CD4-positive, alpha-beta T cell (primary cell): ENCODE results near the gene PHF21B. TPM values are rescaled to one million over a fixed set of nuclear protein-coding genes. Genes with fewer than 3 reads are reported as not detected.
"Not testable (repeated sequence)": the region's sequence is repeated elsewhere in the genome, so short reads cannot be mapped to it uniquely, and the experiment has no call there.

Source experiments
- ATAC-seq: fragments of 200-7000 bp; cut with Tn5 transposase; one replicate; pipeline ENCODE4 v1.10.0; 2022; ENCODE audit warnings: mild to moderate bottlenecking; ENCODE audit not compliant: poor library complexity
- CTCF ChIA-PET: fragments of 350-600 bp; sonication (Branson Sonifier 250); formaldehyde crosslinking; loops from one replicate; lab custom pipeline; 2021; ENCODE audit warnings: antibody characterized with exemption, inconsistent platforms; lab: Charles Lee
- POLR2A ChIA-PET: fragments of 350-600 bp; sonication (Branson Sonifier 250); formaldehyde crosslinking; loops from one replicate; lab custom pipeline; 2021; ENCODE audit warnings: antibody characterized with exemption, inconsistent platforms; lab: Charles Lee
- DNase-seq, 14 experiments: peaks; one replicate each; pipeline ENCODE4 v3.0.0-alpha.2; 2013 to 2020; ENCODE audit warnings: mixed read lengths in 2 of 14
- H3K27ac ChIP-seq, 2 donors: one replicate each; pipeline versions ENCODE4 v1.5.1 to v1.7.0; 2013; ENCODE audit warnings: low read length in 2 of 2, low read depth in 1 of 2, mild to moderate bottlenecking in 1 of 2
- H3K27me3 ChIP-seq, 2 experiments: 1 replicate in 1 of 2; 2 replicates in 1 of 2; pipeline versions ENCODE4 v1.6.1 to v1.7.0; 2013; ENCODE audit warnings: low read length in 2 of 2, control low read depth in 1 of 2, mild to moderate bottlenecking in 1 of 2, moderate library complexity in 1 of 2; ENCODE audit not compliant: insufficient read depth in 2 of 2, control insufficient read depth in 1 of 2
- H3K36me3 ChIP-seq: one replicate; pipeline ENCODE4 v1.6.1; 2013; ENCODE audit warnings: low read length, control low read depth; ENCODE audit not compliant: insufficient read depth
- H3K4me1 ChIP-seq: one replicate; pipeline ENCODE4 v1.6.1; 2013; ENCODE audit warnings: low read length, control low read depth; ENCODE audit not compliant: insufficient read depth
- H3K4me3 ChIP-seq: one replicate; pipeline ENCODE4 v1.5.1; 2013; ENCODE audit warnings: mild to moderate bottlenecking, low read length, moderate library complexity
- H3K9me3 ChIP-seq, 2 experiments: 1 replicate in 1 of 2; 2 replicates in 1 of 2; pipeline versions ENCODE4 v1.6.1 to v1.7.0; 2013; ENCODE audit warnings: low read length in 2 of 2, mild to moderate bottlenecking in 2 of 2, control low read depth in 1 of 2, moderate library complexity in 1 of 2; ENCODE audit not compliant: control insufficient read depth in 1 of 2, insufficient read depth in 1 of 2
- H3K27ac Mint-ChIP-seq: one replicate; pipeline ENCODE4 v1.8.0; 2020; ENCODE audit warnings: mixed read lengths
- H3K27me3 Mint-ChIP-seq: one replicate; pipeline ENCODE4 v1.8.0; 2021; ENCODE audit warnings: mixed read lengths
- H3K36me3 Mint-ChIP-seq: one replicate; pipeline ENCODE4 v1.8.0; 2021; ENCODE audit warnings: low read depth, mixed read lengths
- H3K4me1 Mint-ChIP-seq: one replicate; pipeline ENCODE4 v1.8.0; 2021; ENCODE audit warnings: low read depth, mixed read lengths
- H3K4me3 Mint-ChIP-seq: one replicate; pipeline ENCODE4 v1.8.0; 2020; ENCODE audit warnings: mild to moderate bottlenecking, mixed read lengths
- H3K9me3 Mint-ChIP-seq: one replicate; pipeline ENCODE4 v1.8.0; 2020; ENCODE audit warnings: mixed read lengths
- CTCF ChIP-seq: fragments of 200-600 bp; IDR thresholded peaks from one replicate; pipeline ENCODE4 v1.8.0; 2022; ENCODE audit warnings: antibody characterized with exemption, mild to moderate bottlenecking
- intact Hi-C, 2 experiments: fragments of 100-400 bp; cut with DNase I in 1 of 2; cut with micrococcal nuclease in 1 of 2; formaldehyde crosslinking; loops; one replicate each; pipeline versions ENCODE4 v1.15.1 to v1.9.0; 2023 to 2025; cut with DNase I, micrococcal nuclease
- total RNA-seq, 174 experiments: library from RNA in 2 of 174; stranded (reverse) in 2 of 174; gene quantifications; one replicate each; pipeline ENCODE4 v1.2.3 and lab custom pipeline; 2021 to 2026

Gene PHF21B
- total RNA-seq, 2 experiments from 2014 or later: not detected

GRCh38 chr22:44859641-44860040, 150.2 kb downstream of the PHF21B start:
- Histone ChIP-seq H3K27ac (no peak overlapping the region), H3K36me3 (no peaks in the 10 kb centered on the region), H3K4me1 (no peaks in the 10 kb centered on the region), H3K9me3 (no peaks in the 10 kb centered on the region), H3K27me3 (no peaks in the 10 kb centered on the region), H3K4me3 (no peak overlapping the region)
- H3K4me1 Mint-ChIP-seq: no peaks in the 10 kb centered on the region
- ChIA-PET POLR2A (no interaction called here), CTCF (no interaction called here)
- no peak for DNase-seq
- no peak for ATAC-seq
- H3K36me3 Mint-ChIP-seq: no peaks in the 10 kb centered on the region
- intact Hi-C loops: no loop called here
- H3K27me3 Mint-ChIP-seq: peaks cover 3% of the 10 kb centered on the region
- no peak overlapping the region for H3K27ac Mint-ChIP-seq
- no peak for TF ChIP-seq CTCF
- no peak overlapping the region for H3K4me3 Mint-ChIP-seq
- H3K9me3 Mint-ChIP-seq: no peaks in the 10 kb centered on the region

GRCh38 chr22:44858819-44859218, 151.0 kb downstream of the PHF21B start:
- CTCF ChIA-PET: not testable (repeated sequence)

GRCh38 chr22:44855855-44856254, 153.9 kb downstream of the PHF21B start:
- intact Hi-C loops: no loop called here
- Mint-ChIP-seq H3K27ac (no peak overlapping the region), H3K36me3 (no peaks in the 10 kb centered on the region), H3K4me1 (no peaks in the 10 kb centered on the region), H3K4me3 (no peak overlapping the region), H3K27me3 (peaks cover 3% of the 10 kb centered on the region), H3K9me3 (no peaks in the 10 kb centered on the region)
- no peak overlapping the region for H3K27ac ChIP-seq
- TF ChIP-seq CTCF: no peak
- H3K4me3 ChIP-seq: no peak overlapping the region
- no peaks in the 10 kb centered on the region for H3K36me3 ChIP-seq
- ATAC-seq (no peak), DNase-seq (no peak)
- ChIA-PET POLR2A (no interaction called here), CTCF (no interaction called here)
- H3K27me3 ChIP-seq: no peaks in the 10 kb centered on the region
- no peaks in the 10 kb centered on the region for H3K9me3 ChIP-seq
- no peaks in the 10 kb centered on the region for H3K4me1 ChIP-seq

More at GRCh38 chr22:44858819-44859218, 151.0 kb downstream of the PHF21B start:
- H3K4me1 ChIP-seq, H3K4me3 Mint-ChIP-seq, POLR2A ChIA-PET, H3K36me3 ChIP-seq, H3K9me3 ChIP-seq, H3K4me3 ChIP-seq, H3K36me3 Mint-ChIP-seq, H3K27ac ChIP-seq, H3K27me3 Mint-ChIP-seq, ATAC-seq, H3K9me3 Mint-ChIP-seq, H3K4me1 Mint-ChIP-seq, H3K27ac Mint-ChIP-seq, intact Hi-C loops, H3K27me3 ChIP-seq, DNase-seq: not testable (repeated sequence)

- CTCF ChIA-PET, H3K9me3 Mint-ChIP-seq, H3K27me3 Mint-ChIP-seq, intact Hi-C loops, POLR2A ChIA-PET, DNase-seq, H3K4me3 ChIP-seq, H3K36me3 Mint-ChIP-seq, H3K27ac Mint-ChIP-seq, H3K4me1 Mint-ChIP-seq, H3K27ac ChIP-seq, H3K27me3 ChIP-seq, H3K4me1 ChIP-seq, H3K4me3 Mint-ChIP-seq, ATAC-seq, H3K36me3 ChIP-seq, H3K9me3 ChIP-seq: not testable (repeated sequence)
Observed at GRCh38 chr22:44854641-44855040, 155.2 kb downstream of the PHF21B start.
